H9 (cell line): ENCODE data around the gene CEP170B. TPM values are rescaled to one million over a fixed set of nuclear protein-coding genes. Genes with fewer than 3 reads are reported as not detected.

Experiments
- DNase-seq: peaks from one replicate; pipeline ENCODE4 v3.0.0-alpha.2; 2017
- H2AFZ ChIP-seq: one replicate; pipeline ENCODE4 v1.6.1; 2013; ENCODE audit warnings: mild to moderate bottlenecking, low read length, control low read depth, moderate library complexity
- H2AK5ac ChIP-seq: 2 replicates; pipeline ENCODE4 v1.6.1; 2013; ENCODE audit warnings: low read length, control low read depth, mixed read lengths; ENCODE audit not compliant: insufficient read length
- H2BK120ac ChIP-seq: one replicate; pipeline ENCODE4 v1.6.1; 2013; ENCODE audit warnings: low read depth, mild to moderate bottlenecking, low read length, control low read depth, inconsistent platforms; ENCODE audit not compliant: poor library complexity, severe bottlenecking
- H2BK12ac ChIP-seq: 2 replicates; pipeline ENCODE4 v1.6.1; 2013; ENCODE audit warnings: low read length, control low read depth, mixed read lengths, low read depth; ENCODE audit not compliant: insufficient read length
- H2BK15ac ChIP-seq: 2 replicates; pipeline ENCODE4 v1.6.1; 2013; ENCODE audit warnings: low read depth, low read length, control low read depth
- H2BK20ac ChIP-seq: one replicate; pipeline ENCODE4 v1.6.1; 2013; ENCODE audit warnings: low read depth, mild to moderate bottlenecking, low read length, control low read depth, inconsistent platforms; ENCODE audit not compliant: poor library complexity, severe bottlenecking
- H2BK5ac ChIP-seq: 2 replicates; pipeline ENCODE4 v1.6.1; 2013; ENCODE audit warnings: low read length, control low read depth, mixed read lengths; ENCODE audit not compliant: insufficient read length
- H3K14ac ChIP-seq: 2 replicates; pipeline ENCODE4 v1.6.1; 2013; ENCODE audit warnings: low read length, control low read depth; ENCODE audit not compliant: insufficient read depth
- H3K18ac ChIP-seq: 2 replicates; pipeline ENCODE4 v1.6.1; 2013; ENCODE audit warnings: low read depth, mild to moderate bottlenecking, mixed read lengths, low read length, control low read depth; ENCODE audit not compliant: insufficient read length
- H3K23ac ChIP-seq: 2 replicates; pipeline ENCODE4 v1.6.1; 2013; ENCODE audit warnings: low read length, control low read depth, mixed read lengths, low read depth; ENCODE audit not compliant: insufficient read length
- H3K23me2 ChIP-seq: 2 replicates; pipeline ENCODE4 v1.6.1; 2013; ENCODE audit warnings: low read depth, mild to moderate bottlenecking, mixed read lengths, low read length, control low read depth; ENCODE audit not compliant: insufficient read length, poor library complexity, severe bottlenecking
- H3K27ac ChIP-seq: 2 replicates; pipeline ENCODE4 v1.5.1; 2013; ENCODE audit warnings: low read length, control low read depth, mixed read lengths, low read depth; ENCODE audit not compliant: insufficient read length
- H3K27me3 ChIP-seq: 2 replicates; pipeline ENCODE4 v1.6.1; 2013; ENCODE audit warnings: low read length, control low read depth, inconsistent platforms; ENCODE audit not compliant: insufficient read depth
- H3K4ac ChIP-seq: 2 replicates; pipeline ENCODE4 v1.6.1; 2013; ENCODE audit warnings: low read depth, mild to moderate bottlenecking, control low read depth, inconsistent platforms, low read length, moderate library complexity
- H3K4me1 ChIP-seq: 2 replicates; pipeline ENCODE4 v1.6.1; 2013; ENCODE audit warnings: low read length, control low read depth, inconsistent platforms; ENCODE audit not compliant: insufficient read depth
- H3K4me2 ChIP-seq: 2 replicates; pipeline ENCODE4 v1.6.1; 2013; ENCODE audit warnings: low read length, control low read depth, mixed read lengths; ENCODE audit not compliant: insufficient read length, insufficient read depth
- H3K56ac ChIP-seq: 2 replicates; pipeline ENCODE4 v1.6.1; 2013; ENCODE audit warnings: low read depth, mild to moderate bottlenecking, mixed read lengths, low read length, control low read depth; ENCODE audit not compliant: insufficient read length
- H3K79me1 ChIP-seq: 2 replicates; pipeline ENCODE4 v1.6.1; 2013; ENCODE audit warnings: low read depth, mild to moderate bottlenecking, moderate library complexity, low read length, control low read depth, inconsistent platforms; ENCODE audit not compliant: insufficient read depth, poor library complexity, severe bottlenecking
- H3K79me2 ChIP-seq: 2 replicates; pipeline ENCODE4 v1.6.1; 2013; ENCODE audit warnings: low read length, control low read depth, inconsistent platforms; ENCODE audit not compliant: insufficient read depth
- H3K9ac ChIP-seq: 2 replicates; pipeline ENCODE4 v1.6.1; 2013; ENCODE audit warnings: low read length, control low read depth, mixed read lengths; ENCODE audit not compliant: insufficient read length; ENCODE audit errors: extremely low read depth
- H3K9me3 ChIP-seq: one replicate; pipeline ENCODE4 v1.6.1; 2013; ENCODE audit warnings: low read depth, low read length, inconsistent platforms; ENCODE audit not compliant: control insufficient read depth
- H3T11ph ChIP-seq: one replicate; pipeline ENCODE4 v1.6.1; 2013; ENCODE audit warnings: mild to moderate bottlenecking, low read length, control low read depth, inconsistent platforms
- H4K20me1 ChIP-seq: one replicate; pipeline ENCODE4 v1.6.1; 2013; ENCODE audit not compliant: control insufficient read depth, insufficient read length, insufficient read depth
- H4K5ac ChIP-seq: 2 replicates; pipeline ENCODE4 v1.6.1; 2013; ENCODE audit warnings: low read depth, mild to moderate bottlenecking, mixed read lengths, low read length, control low read depth; ENCODE audit not compliant: insufficient read length
- H4K8ac ChIP-seq: replicated peaks from 2 replicates; pipeline ENCODE4 v1.6.1; 2013; ENCODE audit warnings: low read length, control low read depth, mixed read lengths, low read depth; ENCODE audit not compliant: insufficient read length
- H4K91ac ChIP-seq: 2 replicates; pipeline ENCODE4 v1.6.1; 2013; ENCODE audit warnings: low read depth, mild to moderate bottlenecking, moderate library complexity, mixed read lengths, low read length, control low read depth; ENCODE audit not compliant: insufficient read length
- H3K27ac Mint-ChIP-seq, 3 experiments: 2 replicates in 2 of 3; 3 replicates in 1 of 3; pipeline ENCODE4 v1.8.0; 2020 to 2021; ENCODE audit warnings: mixed read lengths in 3 of 3, mild to moderate bottlenecking in 1 of 3, moderate library complexity in 1 of 3
- H3K27me3 Mint-ChIP-seq: 2 replicates; pipeline ENCODE4 v1.8.0; 2021; ENCODE audit warnings: low read depth, mild to moderate bottlenecking, moderate library complexity, mixed read lengths
- H3K36me3 Mint-ChIP-seq, 3 experiments: 2 replicates in 2 of 3; 3 replicates in 1 of 3; pipeline ENCODE4 v1.8.0; 2020 to 2021; ENCODE audit warnings: low read depth in 3 of 3, mixed read lengths in 3 of 3; ENCODE audit not compliant: insufficient read depth in 1 of 3
- H3K4me1 Mint-ChIP-seq, 2 experiments: 2 replicates each; pipeline ENCODE4 v1.8.0; 2020; ENCODE audit warnings: mixed read lengths in 2 of 2
- H3K4me3 Mint-ChIP-seq, 2 experiments: 2 replicates in 1 of 2; 3 replicates in 1 of 2; pipeline ENCODE4 v1.8.0; 2020 to 2021; ENCODE audit warnings: mild to moderate bottlenecking in 2 of 2, mixed read lengths in 2 of 2, moderate library complexity in 1 of 2
- H3K9me3 Mint-ChIP-seq, 2 experiments: 2 replicates in 1 of 2; 3 replicates in 1 of 2; pipeline ENCODE4 v1.8.0; 2020; ENCODE audit warnings: mild to moderate bottlenecking in 2 of 2, mixed read lengths in 2 of 2, moderate library complexity in 1 of 2
- WGBS: extraction: QIAGEN DNeasy Blood & Tissue Kit; methylation state at CpG from one replicate; pipeline ENCODE4 v1.1.7; 2013; ENCODE audit warnings: missing lambda C conversion rate, low lambda C conversion rate, mixed read lengths; ENCODE audit not compliant: insufficient read length; ENCODE audit errors: extremely low coverage; 5-methylcytosine and 5-hydroxymethylcytosine counted together
- total RNA-seq: library from RNA; stranded (reverse); gene quantifications from 2 replicates; pipeline ENCODE4 v1.2.1, GENCODE V29; 2021
- TF ChIP-seq, protein P1 (sequence below): fragments of 200-600 bp; sonication (generic); conservative IDR thresholded peaks from 3 replicates; pipeline ENCODE4 v1.8.0; 2021; ENCODE audit warnings: antibody characterized with exemption, mild to moderate bottlenecking

Gene CEP170B
- total RNA-seq, 1 experiment from 2014 or later, result 28.8 TPM

DNA sequence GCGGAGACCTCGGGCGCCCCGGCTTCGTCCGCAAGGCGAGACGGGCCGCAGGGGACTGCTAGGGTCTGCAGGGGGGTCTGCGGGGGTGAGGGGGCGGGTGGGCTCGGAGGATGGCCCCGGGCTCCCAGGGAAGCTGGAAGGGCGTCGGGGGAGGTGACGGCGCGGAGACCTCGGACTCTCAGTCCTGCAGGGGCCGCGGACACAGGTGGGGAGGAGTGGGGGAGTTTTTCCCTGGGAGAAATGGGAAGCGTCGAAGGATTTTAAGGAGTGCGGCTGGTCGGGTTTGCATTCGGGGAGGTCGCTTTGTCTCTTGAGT lies 38.2 kb upstream of the CEP170B start:
- Histone ChIP-seq H3K23ac (no peak overlapping the region), H3K79me2 (no peaks in the 10 kb centered on the region), H2AK5ac (no peak overlapping the region), H4K5ac (no peak overlapping the region), H2BK120ac (no peak overlapping the region), H2BK12ac (no peak overlapping the region), H3K27ac (no peak overlapping the region), H4K20me1 (no peaks in the 10 kb centered on the region), H4K8ac (no peak overlapping the region), H3K9ac (no peak overlapping the region), H3K4me2 (peak overlapping the region; percentile 58), H3K27me3 (peaks cover 8% of the 10 kb centered on the region; the same call in 1 of the 2 replicates), H3K4me1 (no peaks in the 10 kb centered on the region), H2BK15ac (no peak overlapping the region), H2BK20ac (no peak overlapping the region), H4K91ac (no peak overlapping the region), H3T11ph (no peak overlapping the region), H2AFZ (no peak overlapping the region), H2BK5ac (no peak overlapping the region), H3K56ac (no peak overlapping the region), H3K79me1 (no peaks in the 10 kb centered on the region), H3K4ac (no peak overlapping the region), H3K14ac (no peak overlapping the region), H3K9me3 (no peaks in the 10 kb centered on the region), H3K18ac (no peak overlapping the region), H3K23me2 (peaks cover 15% of the 10 kb centered on the region)
- peaks cover 7 to 14% of the 10 kb centered on the region in 2 experiments; a peak in 3 of 4 replicates for H3K4me1 Mint-ChIP-seq
- no peak for DNase-seq
- TF ChIP-seq, protein P1, sequence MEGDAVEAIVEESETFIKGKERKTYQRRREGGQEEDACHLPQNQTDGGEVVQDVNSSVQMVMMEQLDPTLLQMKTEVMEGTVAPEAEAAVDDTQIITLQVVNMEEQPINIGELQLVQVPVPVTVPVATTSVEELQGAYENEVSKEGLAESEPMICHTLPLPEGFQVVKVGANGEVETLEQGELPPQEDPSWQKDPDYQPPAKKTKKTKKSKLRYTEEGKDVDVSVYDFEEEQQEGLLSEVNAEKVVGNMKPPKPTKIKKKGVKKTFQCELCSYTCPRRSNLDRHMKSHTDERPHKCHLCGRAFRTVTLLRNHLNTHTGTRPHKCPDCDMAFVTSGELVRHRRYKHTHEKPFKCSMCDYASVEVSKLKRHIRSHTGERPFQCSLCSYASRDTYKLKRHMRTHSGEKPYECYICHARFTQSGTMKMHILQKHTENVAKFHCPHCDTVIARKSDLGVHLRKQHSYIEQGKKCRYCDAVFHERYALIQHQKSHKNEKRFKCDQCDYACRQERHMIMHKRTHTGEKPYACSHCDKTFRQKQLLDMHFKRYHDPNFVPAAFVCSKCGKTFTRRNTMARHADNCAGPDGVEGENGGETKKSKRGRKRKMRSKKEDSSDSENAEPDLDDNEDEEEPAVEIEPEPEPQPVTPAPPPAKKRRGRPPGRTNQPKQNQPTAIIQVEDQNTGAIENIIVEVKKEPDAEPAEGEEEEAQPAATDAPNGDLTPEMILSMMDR, result no peak
- H3K4me3 Mint-ChIP-seq, result peak overlapping the region; percentile 65 to 80
- peaks cover 0 to 6% (median 5%) of the 10 kb centered on the region in 3 experiments; a peak in 5 of 7 replicates for H3K36me3 Mint-ChIP-seq
- H3K9me3 Mint-ChIP-seq, result peaks cover 10 to 12% of the 10 kb centered on the region in 2 experiments
- H3K27me3 Mint-ChIP-seq, result peaks cover 42% of the 10 kb centered on the region
- no CpG with 5 or more reads among the region's 27 CpGs for WGBS
- no peak overlapping the region; a peak in 1 of 7 replicates for H3K27ac Mint-ChIP-seq
